Kidney (tissue), 14 donors: ENCODE results near the gene PKMYT1. TPM values are rescaled to one million over a fixed set of nuclear protein-coding genes. Genes with fewer than 3 reads are reported as not detected.
A peak's percentile ranks its signal among the peaks of the same experiment; 100 is the strongest.

ENCODE experiments used
- DNase-seq, 5 donors: peaks; one replicate each; pipeline ENCODE4 v3.0.0-alpha.2; 2013 to 2020
- FAIRE-seq: peaks from 2 replicates; lab custom pipeline; 2012; peaks lifted over from hg19 to GRCh38; lab: Jason Lieb, UNC
- H3K27ac ChIP-seq, 2 donors: one replicate each; pipeline ENCODE4 v1.7.0; 2013; ENCODE audit warnings: low read depth in 2 of 2, low read length in 2 of 2, inconsistent platforms in 1 of 2
- H3K27me3 ChIP-seq: one replicate; pipeline ENCODE4 v1.7.1; 2013; ENCODE audit warnings: low read length, inconsistent platforms; ENCODE audit not compliant: control insufficient read depth, insufficient read depth
- H3K36me3 ChIP-seq, 3 donors: one replicate each; pipeline versions ENCODE4 v1.7.0 to v1.7.1; 2013; ENCODE audit warnings: low read length in 3 of 3, control low read depth in 1 of 3, inconsistent platforms in 1 of 3; ENCODE audit not compliant: insufficient read depth in 3 of 3, control insufficient read depth in 2 of 3
- H3K4me1 ChIP-seq, 3 donors: one replicate each; pipeline versions ENCODE4 v1.7.0 to v1.7.1; 2013; ENCODE audit warnings: low read length in 3 of 3, inconsistent platforms in 1 of 3, low read depth in 1 of 3; ENCODE audit not compliant: control insufficient read depth in 2 of 3, insufficient read depth in 2 of 3
- H3K4me3 ChIP-seq, 3 donors: one replicate each; pipeline versions ENCODE4 v1.7.0 to v1.8.1; 2013; ENCODE audit warnings: low read length in 3 of 3, control low read depth in 1 of 3, inconsistent platforms in 1 of 3
- H3K9ac ChIP-seq, 3 donors: one replicate each; pipeline versions ENCODE4 v1.7.0 to v1.7.1; 2013; ENCODE audit warnings: low read length in 3 of 3, control low read depth in 1 of 3, inconsistent platforms in 1 of 3
- H3K9me3 ChIP-seq, 3 donors: one replicate each; pipeline versions ENCODE4 v1.7.0 to v1.7.1; 2013; ENCODE audit warnings: low read length in 3 of 3, control low read depth in 1 of 3, inconsistent platforms in 1 of 3; ENCODE audit not compliant: control insufficient read depth in 2 of 3, insufficient read depth in 1 of 3
- intact Hi-C: fragments of 100-400 bp; cut with DNase I; formaldehyde crosslinking; loops from one replicate; pipeline ENCODE4 v1.11.1; 2022
- polyA plus RNA-seq: library from polyadenylated mRNA; stranded (reverse); fragments of 350-450 nt; fragmentation: Illumina TruSeq; extraction: RNeasy Lipid Tissue Mini Kit (QIAGEN cat#74804); gene quantifications from one replicate; pipeline ENCODE4 v1.2.3, GENCODE V29; 2014; ENCODE audit warnings: low read depth, low replicate concordance; ENCODE audit not compliant: insufficient read depth
- total RNA-seq: library from RNA; stranded (reverse); fragmentation: NEBNext Ultra II Directional; extraction: Animal tissue kit (Norgen Biotek cat#: 25700); gene quantifications from one replicate; pipeline ENCODE4 v1.2.1, GENCODE V29; 2021
- TF ChIP-seq, protein P1 (sequence below): IDR thresholded peaks from 3 replicates; pipeline ENCODE4 v1.5.1; 2012; ENCODE audit warnings: mild to moderate bottlenecking, moderate library complexity, borderline replicate concordance; ENCODE audit not compliant: insufficient read depth; ENCODE audit errors: extremely low read depth
- donor health status: control.
- donor health status: control.
- donor health status: control.
- donor health status: control.
- donor health status: control.
- donor health status: DM: yes; HTN: yes; CAD: no.
- donor health status: Normal renal cell carcinoma (clear cell type).

Gene PKMYT1
- total and polyA plus RNA-seq, 2 donors from 2014 or later = 0.97 to 2.2 TPM

DNA sequence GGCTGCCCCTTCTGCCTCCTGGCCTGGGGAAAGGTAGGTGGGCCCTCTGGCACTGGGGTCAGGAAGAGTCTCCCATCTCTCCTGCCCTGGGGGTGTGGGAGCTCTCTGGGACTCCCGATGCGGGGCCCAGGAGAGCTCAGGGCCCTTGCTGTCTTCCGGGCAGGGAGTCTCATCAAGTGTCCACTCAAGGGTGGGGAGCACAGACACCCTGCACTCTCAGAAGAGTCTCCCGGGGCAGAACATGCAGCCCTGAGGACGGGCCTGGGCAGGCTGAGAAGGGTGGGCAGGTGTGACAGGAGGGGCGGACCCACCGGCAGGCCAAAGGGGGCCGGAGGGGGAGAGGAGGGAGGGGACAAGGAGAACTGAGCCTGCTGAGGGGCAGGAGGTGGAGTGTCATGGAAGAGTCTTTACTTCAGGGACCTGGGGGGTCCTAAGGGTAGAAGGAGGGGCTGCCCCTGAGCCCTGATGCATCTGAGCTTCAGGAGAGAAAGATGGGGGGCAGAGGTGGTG is 8.4 kb upstream of the PKMYT1 start:
- intact Hi-C loops = no loop called here
- no peaks in the 10 kb centered on the region for H3K4me1 ChIP-seq
- no peaks in the 10 kb centered on the region for H3K27me3 ChIP-seq
- TF ChIP-seq, protein P1, sequence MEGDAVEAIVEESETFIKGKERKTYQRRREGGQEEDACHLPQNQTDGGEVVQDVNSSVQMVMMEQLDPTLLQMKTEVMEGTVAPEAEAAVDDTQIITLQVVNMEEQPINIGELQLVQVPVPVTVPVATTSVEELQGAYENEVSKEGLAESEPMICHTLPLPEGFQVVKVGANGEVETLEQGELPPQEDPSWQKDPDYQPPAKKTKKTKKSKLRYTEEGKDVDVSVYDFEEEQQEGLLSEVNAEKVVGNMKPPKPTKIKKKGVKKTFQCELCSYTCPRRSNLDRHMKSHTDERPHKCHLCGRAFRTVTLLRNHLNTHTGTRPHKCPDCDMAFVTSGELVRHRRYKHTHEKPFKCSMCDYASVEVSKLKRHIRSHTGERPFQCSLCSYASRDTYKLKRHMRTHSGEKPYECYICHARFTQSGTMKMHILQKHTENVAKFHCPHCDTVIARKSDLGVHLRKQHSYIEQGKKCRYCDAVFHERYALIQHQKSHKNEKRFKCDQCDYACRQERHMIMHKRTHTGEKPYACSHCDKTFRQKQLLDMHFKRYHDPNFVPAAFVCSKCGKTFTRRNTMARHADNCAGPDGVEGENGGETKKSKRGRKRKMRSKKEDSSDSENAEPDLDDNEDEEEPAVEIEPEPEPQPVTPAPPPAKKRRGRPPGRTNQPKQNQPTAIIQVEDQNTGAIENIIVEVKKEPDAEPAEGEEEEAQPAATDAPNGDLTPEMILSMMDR = no peak
- FAIRE-seq = no peak
- no peaks in the 10 kb centered on the region for H3K9me3 ChIP-seq
- no peak overlapping the region for H3K9ac ChIP-seq
- no peak for DNase-seq
- no peaks in the 10 kb centered on the region for H3K36me3 ChIP-seq
- H3K27ac ChIP-seq = no peak overlapping the region
- H3K4me3 ChIP-seq = no peak overlapping the region

DNA sequence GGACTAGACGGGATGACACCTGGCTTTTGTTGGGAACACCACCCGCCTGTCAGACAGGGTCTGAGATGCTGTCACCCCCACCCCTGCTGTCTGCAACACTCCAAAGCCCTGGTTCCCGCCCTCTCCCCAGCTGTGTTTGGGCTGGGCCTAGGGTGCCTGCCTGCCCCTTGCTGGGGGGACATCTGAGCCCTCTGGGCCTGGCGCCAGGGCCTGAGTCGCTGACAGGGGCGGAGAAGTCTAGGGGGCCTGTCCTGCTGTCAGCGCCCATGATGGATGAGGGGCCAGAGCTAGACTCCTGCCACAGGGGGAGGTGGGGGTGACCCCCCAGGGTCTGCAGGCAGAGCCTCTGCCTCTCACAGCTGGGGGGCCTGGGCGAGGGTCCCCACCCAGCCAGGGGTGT is 7.6 kb upstream of the PKMYT1 start:
- intact Hi-C loops = no loop called here
- TF ChIP-seq, protein P1 = no peak
- no peak for FAIRE-seq

DNA sequence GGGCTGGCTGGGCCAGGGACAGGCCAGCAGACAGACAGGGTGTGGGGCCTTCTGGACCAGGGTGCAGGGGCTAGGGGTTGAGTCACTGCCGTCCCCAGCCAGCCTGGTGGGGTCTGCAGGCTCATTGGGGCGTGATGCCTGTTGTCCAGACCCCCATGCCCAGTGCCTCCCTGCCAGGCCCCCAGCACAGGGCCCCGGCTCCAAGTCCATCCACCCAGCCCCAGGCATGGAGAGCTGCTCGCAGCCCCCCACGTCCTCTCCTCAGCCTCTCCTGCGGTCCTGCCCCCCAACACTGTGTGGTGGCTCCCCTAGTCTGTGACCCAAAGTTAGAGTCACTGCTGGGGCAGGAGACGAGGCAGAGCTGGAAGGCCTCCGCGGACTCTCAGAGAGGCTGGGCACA is 7.0 kb upstream of the PKMYT1 start:
- no peak overlapping the region for H3K27ac ChIP-seq
- H3K9me3 ChIP-seq = no peaks in the 10 kb centered on the region
- H3K9ac ChIP-seq = no peak overlapping the region
- H3K4me1 ChIP-seq = no peaks in the 10 kb centered on the region
- no peaks in the 10 kb centered on the region for H3K36me3 ChIP-seq
- TF ChIP-seq, protein P1 = no peak
- intact Hi-C loops = no loop called here
- FAIRE-seq (no peak), DNase-seq (no peak)
- no peaks in the 10 kb centered on the region for H3K27me3 ChIP-seq
- no peak overlapping the region for H3K4me3 ChIP-seq

More for the DNA sequence above, 7.6 kb upstream of the PKMYT1 start:
- H3K4me3 ChIP-seq = no peak overlapping the region
- no peak overlapping the region for H3K27ac ChIP-seq
- H3K36me3 ChIP-seq = no peaks in the 10 kb centered on the region
- no peaks in the 10 kb centered on the region for H3K27me3 ChIP-seq
- peak in 2 of 5 donors; percentile 27 to 54 for DNase-seq
- no peaks in the 10 kb centered on the region for H3K9me3 ChIP-seq
- H3K9ac ChIP-seq = no peak overlapping the region
- H3K4me1 ChIP-seq = no peaks in the 10 kb centered on the region

DNA sequence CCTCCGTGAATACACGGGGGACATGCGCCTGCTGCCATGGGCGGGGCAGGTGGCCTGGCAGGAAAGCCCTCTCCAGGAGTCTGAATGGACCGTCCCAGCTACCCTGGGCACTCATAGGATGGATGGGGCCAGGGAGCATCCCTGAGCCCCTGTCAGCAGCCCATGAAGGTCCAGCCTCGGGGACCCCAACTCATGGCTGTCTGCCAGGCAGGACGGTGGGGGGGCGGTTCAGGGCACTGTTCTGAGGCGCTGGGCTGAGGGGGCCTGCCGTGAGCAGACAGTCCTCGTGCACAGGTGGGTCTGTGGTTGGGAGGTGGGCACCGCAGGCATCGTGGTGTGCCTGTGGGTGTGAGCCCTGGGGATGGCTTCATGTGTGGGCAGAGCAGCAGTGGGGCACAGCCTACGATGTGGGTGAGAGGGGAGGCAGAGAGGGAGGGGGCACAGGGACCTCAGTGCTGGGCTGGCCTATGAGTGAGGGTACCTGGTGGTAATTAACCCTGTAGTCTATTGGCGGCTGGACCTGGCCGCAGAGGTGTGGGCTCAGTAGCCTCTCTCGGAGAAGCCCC is 6.5 kb upstream of the PKMYT1 start:
- intact Hi-C loops = no loop called here
- DNase-seq = no peak

More for the DNA sequence above, 6.5 kb upstream of the PKMYT1 start:
- no peaks in the 10 kb centered on the region for H3K9me3 ChIP-seq
- H3K36me3 ChIP-seq = no peaks in the 10 kb centered on the region
- H3K4me1 ChIP-seq = no peaks in the 10 kb centered on the region
- no peak overlapping the region for H3K27ac ChIP-seq
- FAIRE-seq = no peak
- TF ChIP-seq, protein P1 = no peak
- no peak overlapping the region for H3K9ac ChIP-seq
- H3K4me3 ChIP-seq = no peak overlapping the region
- no peaks in the 10 kb centered on the region for H3K27me3 ChIP-seq
